GM12891 (cell line): ENCODE measurements around the gene GRIK2.

Experiments used
- PAX5 ChIP-seq: IDR thresholded peaks from 2 replicates; pipeline ENCODE4 v1.6.1; 2011; ENCODE audit warnings: low read length, moderate library complexity, mild to moderate bottlenecking; ENCODE audit not compliant: insufficient read depth, severe bottlenecking
- POLR2A ChIP-seq: IDR thresholded peaks from 2 replicates; pipeline ENCODE4 v1.6.1; 2011; ENCODE audit warnings: low read depth, low read length, control low read depth
- POLR2AphosphoS5 ChIP-seq: IDR thresholded peaks from 2 replicates; pipeline ENCODE4 v1.6.1; 2011; ENCODE audit warnings: low read depth, low read length, control low read depth
- SPI1 ChIP-seq: IDR thresholded peaks from 2 replicates; pipeline ENCODE4 v1.6.1; 2011; ENCODE audit warnings: low read depth, low read length, control low read depth
- TAF1 ChIP-seq: IDR thresholded peaks from 2 replicates; pipeline ENCODE4 v1.6.1; 2011; ENCODE audit warnings: low read depth, low read length, control low read depth

- TF ChIP-seq POLR2A (no peak), PAX5 (no peak), POLR2AphosphoS5 (no peak), TAF1 (no peak), SPI1 (no peak)
These were observed 532.8 kb downstream of the GRIK2 start for GRCh38 chr6:101926149-101926925.
